Stimulated activated naive B cell treated with anti-CD40 and anti-IgM and Interleukin-4, amounts not matched to agents 10 μg/mL and 1 μg/mL and 100 μg/mL, for 72 hours (primary cell): ENCODE measurements around the gene KPNA2.
"Not testable (repeated sequence)": the region's sequence is repeated elsewhere in the genome, so short reads cannot be mapped to it uniquely, and the experiment has no call there.

ENCODE experiments used
- ATAC-seq, 2 donors: fragments of 150-1000 bp; cut with Tn5 transposase; replicated peaks; 2 replicates each; pipeline ENCODE4 v1.10.0; 2021; ENCODE audit warnings: moderate library complexity in 1 of 2
- DNase-seq: peaks from one replicate; pipeline ENCODE4 v3.0.0; 2021
- H3K27ac Mint-ChIP-seq: one replicate; pipeline ENCODE4 v1.8.0; 2022; ENCODE audit warnings: mild to moderate bottlenecking, mixed read lengths
- H3K27me3 Mint-ChIP-seq, 2 donors: one replicate each; pipeline ENCODE4 v1.8.0; 2022; ENCODE audit warnings: mixed read lengths in 2 of 2
- H3K36me3 Mint-ChIP-seq, 2 donors: one replicate each; pipeline ENCODE4 v1.8.0; 2022; ENCODE audit warnings: mixed read lengths in 2 of 2, mild to moderate bottlenecking in 1 of 2
- H3K4me1 Mint-ChIP-seq, 2 donors: one replicate each; pipeline ENCODE4 v1.8.0; 2022; ENCODE audit warnings: mixed read lengths in 2 of 2, mild to moderate bottlenecking in 1 of 2
- H3K4me3 Mint-ChIP-seq, 2 donors: one replicate each; pipeline ENCODE4 v1.8.0; 2022; ENCODE audit warnings: mild to moderate bottlenecking in 2 of 2, mixed read lengths in 2 of 2, moderate library complexity in 1 of 2
- H3K9me3 Mint-ChIP-seq, 2 donors: one replicate each; pipeline ENCODE4 v1.8.0; 2022; ENCODE audit warnings: mixed read lengths in 2 of 2, mild to moderate bottlenecking in 1 of 2

The KPNA2 gene

DNA sequence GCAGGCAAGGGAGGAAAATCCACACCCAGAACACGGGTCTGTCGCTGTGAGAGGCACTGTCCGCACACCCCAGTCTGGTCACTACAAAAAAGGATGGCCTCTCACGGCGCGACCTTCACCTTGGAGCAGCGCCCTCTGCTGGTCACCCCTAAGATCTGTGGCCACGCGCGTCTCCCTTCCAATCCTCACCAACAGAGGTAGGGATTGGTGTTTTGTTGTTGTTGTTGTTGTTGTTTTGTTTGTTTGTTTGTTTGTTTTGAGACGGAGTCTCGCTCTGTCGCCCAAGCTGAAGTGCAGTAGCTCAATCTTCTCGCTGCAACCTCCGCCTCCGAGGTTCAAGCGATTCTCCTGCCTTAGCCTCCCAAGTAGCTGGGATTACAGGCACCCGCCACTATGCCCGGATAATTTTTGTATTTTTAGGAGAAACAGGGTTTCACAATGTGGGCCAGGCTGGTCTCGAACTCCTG is 24.3 kb upstream of the KPNA2 start:
- H3K9me3 Mint-ChIP-seq = no peaks in the 10 kb centered on the region
- ATAC-seq (peak; percentile 86 to 88), DNase-seq (peak; percentile 23)
- H3K4me3 Mint-ChIP-seq = peak overlapping the region; percentile 67 to 74
- no peaks in the 10 kb centered on the region for H3K36me3 Mint-ChIP-seq
- no peak overlapping the region for H3K27ac Mint-ChIP-seq
- peaks cover 6 to 8% of the 10 kb centered on the region in 2 donors for H3K27me3 Mint-ChIP-seq
- H3K4me1 Mint-ChIP-seq = peaks cover 8 to 9% of the 10 kb centered on the region in 2 donors

DNA sequence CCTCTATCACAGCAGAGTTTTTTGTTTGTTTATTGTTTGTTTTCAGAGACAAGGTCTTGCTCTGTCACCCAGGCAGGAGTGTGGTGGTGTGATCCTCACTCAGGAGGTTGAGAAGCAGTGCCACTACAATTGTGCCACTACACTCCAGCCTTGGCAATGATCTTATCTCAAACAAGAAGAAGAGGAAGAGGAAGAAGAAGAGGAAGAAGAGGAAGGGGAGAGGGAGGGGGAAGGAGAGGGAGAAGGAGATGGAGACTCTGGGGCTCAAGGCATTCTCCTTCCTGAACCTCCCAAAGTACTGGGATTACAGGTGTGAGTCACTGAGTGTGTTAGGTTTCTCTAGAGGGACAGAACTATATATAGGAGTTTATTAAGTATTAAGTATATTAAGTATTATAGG is 22.1 kb upstream of the KPNA2 start:
- Mint-ChIP-seq H3K27me3 (peaks cover 6 to 8% of the 10 kb centered on the region in 2 donors), H3K27ac (no peak overlapping the region), H3K9me3 (no peaks in the 10 kb centered on the region), H3K4me3 (no peak overlapping the region), H3K36me3 (no peaks in the 10 kb centered on the region), H3K4me1 (peaks cover 8 to 9% of the 10 kb centered on the region in 2 donors)
- no peak for DNase-seq
- no peak for ATAC-seq

DNA sequence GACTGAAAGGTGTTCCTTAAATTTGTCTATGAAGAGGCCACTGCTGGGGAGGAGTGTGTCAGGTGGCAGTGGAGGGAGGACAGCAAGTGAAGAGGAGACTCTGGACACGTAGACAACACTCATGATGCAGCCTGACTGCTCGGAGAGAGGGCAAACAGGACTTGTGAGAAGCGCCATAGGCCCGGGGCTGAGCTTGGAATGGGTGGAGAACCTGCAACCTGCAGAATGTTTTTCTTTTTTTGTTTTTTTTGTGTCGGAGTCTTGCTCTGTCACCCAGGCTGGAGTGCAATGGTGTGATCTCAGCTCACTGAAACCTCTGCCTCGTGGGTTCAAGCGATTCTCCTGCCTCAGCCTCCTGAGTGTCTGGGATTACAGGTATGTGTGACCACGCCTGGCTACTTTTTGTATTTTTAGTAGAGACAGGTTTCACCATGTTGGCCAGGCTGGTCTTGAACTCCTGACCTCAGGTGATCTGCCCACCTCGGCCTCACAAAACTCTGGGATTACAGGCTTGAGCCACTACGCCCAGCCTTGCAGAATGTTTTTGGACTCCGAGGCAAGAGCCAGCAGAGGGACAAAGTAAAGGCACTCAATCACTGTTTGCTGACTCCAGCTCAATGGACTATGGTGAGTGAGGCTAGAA is 20.3 kb upstream of the KPNA2 start:
- no peak overlapping the region for H3K4me3 Mint-ChIP-seq
- H3K27me3 Mint-ChIP-seq = peaks cover 11 to 14% of the 10 kb centered on the region in 2 donors
- peaks cover 3 to 6% of the 10 kb centered on the region in 2 donors for H3K36me3 Mint-ChIP-seq
- peaks cover 12 to 15% of the 10 kb centered on the region in 2 donors for H3K4me1 Mint-ChIP-seq
- ATAC-seq (no peak), DNase-seq (no peak)
- peaks cover 0 to 3% of the 10 kb centered on the region in 2 donors for H3K9me3 Mint-ChIP-seq
- no peak overlapping the region for H3K27ac Mint-ChIP-seq

DNA sequence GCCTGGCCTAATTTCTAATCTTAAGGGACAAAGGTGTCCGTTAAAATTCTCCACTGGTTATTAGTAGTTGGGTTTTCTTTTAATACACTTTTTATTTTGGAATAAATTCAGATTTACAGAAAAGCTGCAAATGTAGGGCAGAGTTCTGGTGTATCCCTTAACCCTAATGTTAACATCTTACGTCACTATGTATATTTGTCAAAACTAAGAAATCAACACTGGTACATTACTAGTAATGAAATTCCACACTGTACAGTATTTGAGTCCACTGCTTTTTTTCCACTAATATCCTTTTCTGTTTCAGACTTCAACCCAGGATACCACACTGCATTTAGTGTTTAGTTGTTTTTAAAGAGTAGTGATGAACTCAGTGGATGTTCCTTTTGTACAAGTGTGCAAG is 18.7 kb upstream of the KPNA2 start:
- Mint-ChIP-seq H3K27ac (no peak overlapping the region), H3K27me3 (peaks cover 5 to 7% of the 10 kb centered on the region in 2 donors), H3K9me3 (peaks cover 0 to 3% of the 10 kb centered on the region in 2 donors), H3K36me3 (peaks cover 3 to 10% of the 10 kb centered on the region in 2 donors), H3K4me1 (peaks cover 12 to 14% of the 10 kb centered on the region in 2 donors), H3K4me3 (no peak overlapping the region)
- no peak for DNase-seq
- no peak for ATAC-seq

DNA sequence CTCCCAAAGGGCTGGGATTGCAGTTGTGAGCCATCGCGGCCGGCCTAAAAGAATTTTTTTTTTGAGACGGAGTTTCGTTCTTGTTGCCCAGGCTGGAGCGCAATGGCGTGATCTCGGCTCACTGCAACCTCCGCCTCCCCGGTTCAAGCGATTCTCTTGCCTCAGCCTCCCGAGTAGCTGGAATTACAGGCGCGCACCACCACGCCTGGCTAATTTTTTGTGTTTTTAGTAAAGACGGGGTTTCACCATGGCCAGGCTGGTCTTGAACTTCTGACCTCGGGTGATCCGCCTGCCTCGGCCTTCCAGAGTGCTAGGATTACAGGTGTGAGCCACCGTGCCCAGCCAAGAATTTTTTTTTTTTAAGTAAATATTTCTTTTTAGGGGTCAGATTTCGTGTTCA is 17.0 kb upstream of the KPNA2 start:
- H3K4me1 Mint-ChIP-seq = peaks cover 12 to 14% of the 10 kb centered on the region in 2 donors
- H3K4me3 Mint-ChIP-seq = not testable (repeated sequence)

DNA sequence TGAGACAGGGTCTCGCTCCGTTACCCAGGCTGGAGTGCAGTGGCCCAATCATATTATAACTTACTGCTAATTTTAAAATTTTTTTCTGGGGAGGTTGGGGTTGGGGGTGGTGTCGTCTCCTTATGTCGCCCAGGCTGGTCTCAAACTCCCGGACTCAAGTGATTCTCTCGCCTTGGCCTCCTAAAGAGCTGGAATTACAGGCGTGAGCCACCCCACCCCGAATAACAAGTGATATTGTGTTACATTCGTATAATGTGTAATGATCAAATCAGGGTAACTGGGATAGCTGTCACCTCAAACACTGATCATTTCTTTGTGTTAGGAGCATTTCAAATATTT is 16.2 kb upstream of the KPNA2 start:
- no peak for DNase-seq
- Mint-ChIP-seq H3K4me1 (peaks cover 12 to 14% of the 10 kb centered on the region in 2 donors), H3K9me3 (peaks cover 0 to 3% of the 10 kb centered on the region in 2 donors), H3K36me3 (peaks cover 3 to 10% of the 10 kb centered on the region in 2 donors), H3K4me3 (peak overlapping the region in 1 of 2 donors; percentile 88), H3K27me3 (peaks cover 5 to 7% of the 10 kb centered on the region in 2 donors), H3K27ac (peak overlapping the region; percentile 100)
- no peak for ATAC-seq

More for the DNA sequence above, 17.0 kb upstream of the KPNA2 start:
- H3K27ac Mint-ChIP-seq, DNase-seq, ATAC-seq, H3K27me3 Mint-ChIP-seq, H3K36me3 Mint-ChIP-seq, H3K9me3 Mint-ChIP-seq: not testable (repeated sequence)

DNA sequence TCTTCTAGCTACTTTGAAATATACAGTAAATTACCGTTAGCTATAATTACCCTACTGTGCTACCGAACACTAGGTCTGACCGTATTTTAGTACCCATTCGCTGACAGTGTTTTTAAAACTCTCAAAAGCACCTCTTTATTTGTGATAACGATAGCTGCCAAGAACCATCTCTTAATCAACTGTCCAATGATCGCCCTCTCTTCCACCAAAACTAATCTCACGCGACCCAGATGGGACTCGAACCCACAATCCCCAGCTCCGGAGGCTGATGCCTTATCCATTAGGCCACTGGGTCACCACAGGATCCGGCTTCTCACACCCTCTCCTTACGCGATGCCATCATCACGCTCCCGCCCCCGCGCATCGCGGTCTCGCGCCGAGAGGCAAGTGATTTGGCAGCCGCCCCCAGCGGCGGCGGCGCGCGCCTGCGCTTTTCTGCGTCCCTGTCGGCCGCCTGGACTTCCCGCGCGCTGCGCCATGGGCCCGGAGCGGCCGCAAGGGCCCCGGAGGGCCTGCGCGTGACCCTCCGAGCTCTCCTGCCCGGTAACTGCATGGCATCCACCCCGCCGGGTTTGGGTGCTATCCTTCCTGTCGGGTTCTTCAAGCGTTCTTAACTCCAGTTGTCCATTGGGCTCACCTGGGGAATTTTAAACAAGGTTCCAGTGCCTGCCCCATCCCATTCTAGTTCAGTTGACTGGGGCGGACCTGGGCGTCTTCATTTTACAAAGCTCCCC is 15.7 kb upstream of the KPNA2 start:
- peak; percentile 99 for DNase-seq
- Mint-ChIP-seq H3K36me3 (peaks cover 3 to 10% of the 10 kb centered on the region in 2 donors), H3K9me3 (peaks cover 0 to 3% of the 10 kb centered on the region in 2 donors), H3K27me3 (peaks cover 5 to 7% of the 10 kb centered on the region in 2 donors), H3K4me1 (peaks cover 12 to 14% of the 10 kb centered on the region in 2 donors), H3K4me3 (peak overlapping the region; percentile 88), H3K27ac (peak overlapping the region; percentile 100)
- peak; percentile 94 to 96 for ATAC-seq

DNA sequence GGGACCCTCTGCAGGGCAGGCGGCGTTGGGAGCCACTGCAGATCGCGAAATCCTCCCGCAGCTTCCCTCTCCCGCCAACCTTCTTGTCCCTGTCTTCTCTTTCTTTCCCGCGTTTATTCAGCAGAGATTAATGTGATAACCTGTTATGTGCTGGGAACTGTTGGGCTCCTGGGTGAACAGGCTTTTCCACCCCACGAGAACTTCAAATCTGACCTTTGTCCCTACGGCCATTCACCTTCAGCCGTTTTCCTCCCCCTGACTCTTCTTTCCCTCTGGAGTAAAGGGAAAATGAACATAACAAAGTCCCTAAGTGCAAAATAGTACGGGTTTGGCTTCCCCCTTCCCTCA is 15.2 kb upstream of the KPNA2 start:
- Mint-ChIP-seq H3K27me3 (peaks cover 5 to 7% of the 10 kb centered on the region in 2 donors), H3K4me1 (peaks cover 12 to 14% of the 10 kb centered on the region in 2 donors), H3K9me3 (peaks cover 0 to 3% of the 10 kb centered on the region in 2 donors), H3K36me3 (peaks cover 3 to 10% of the 10 kb centered on the region in 2 donors), H3K4me3 (peak overlapping the region; percentile 88), H3K27ac (peak overlapping the region; percentile 100)
- peak in 1 of 2 donors; percentile 8 for ATAC-seq
- peak; percentile 4 for DNase-seq

DNA sequence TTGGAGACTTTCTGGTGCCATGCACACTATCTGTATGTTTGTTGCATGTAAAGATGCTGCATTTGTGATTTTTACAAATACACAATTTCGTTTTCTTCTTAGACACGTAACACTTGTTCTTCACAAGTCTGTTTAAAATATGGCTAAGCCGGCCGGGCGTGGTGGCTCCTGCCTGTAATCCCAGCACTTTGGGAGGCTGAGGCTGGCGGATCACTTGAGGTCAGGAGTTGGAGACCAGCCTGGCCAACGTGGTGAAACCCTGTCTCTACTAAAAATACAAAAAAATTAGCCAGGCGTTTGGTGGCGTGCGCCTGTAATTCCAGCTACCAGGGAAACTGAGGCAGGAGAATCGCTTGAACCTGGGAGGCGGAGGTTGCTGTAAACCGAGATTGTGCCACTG is 14.7 kb upstream of the KPNA2 start:
- not testable (repeated sequence) for H3K9me3 Mint-ChIP-seq, DNase-seq, H3K36me3 Mint-ChIP-seq, ATAC-seq, H3K27me3 Mint-ChIP-seq
- peaks cover 9 to 14% of the 10 kb centered on the region in 2 donors for H3K4me1 Mint-ChIP-seq
- H3K4me3 Mint-ChIP-seq = peak overlapping the region; percentile 88
- H3K27ac Mint-ChIP-seq = peak overlapping the region; percentile 100

DNA sequence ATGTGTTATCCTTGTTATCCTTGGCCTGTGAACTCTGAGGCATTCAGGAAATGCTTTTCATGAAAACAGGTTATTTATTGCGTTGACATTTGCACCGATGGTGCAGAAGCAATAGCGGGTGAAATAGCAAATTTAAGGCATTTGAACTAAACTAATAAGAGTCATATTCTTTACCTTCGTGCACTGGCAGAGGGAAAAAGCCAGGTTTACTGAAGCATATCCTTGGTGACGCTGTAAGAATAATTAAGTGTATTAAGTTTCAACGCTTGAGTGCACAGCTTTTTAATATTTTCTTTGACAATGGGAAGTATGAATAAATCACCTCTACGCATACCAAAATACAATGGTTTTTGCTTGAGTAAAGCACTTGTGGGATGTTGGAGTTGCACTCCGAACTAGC is 13.6 kb upstream of the KPNA2 start:
- DNase-seq = no peak
- Mint-ChIP-seq H3K4me1 (peaks cover 9 to 14% of the 10 kb centered on the region in 2 donors), H3K4me3 (no peak overlapping the region), H3K9me3 (peaks cover 0 to 3% of the 10 kb centered on the region in 2 donors), H3K27ac (no peak overlapping the region), H3K27me3 (peaks cover 5 to 7% of the 10 kb centered on the region in 2 donors), H3K36me3 (peaks cover 3 to 10% of the 10 kb centered on the region in 2 donors)
- no peak for ATAC-seq

DNA sequence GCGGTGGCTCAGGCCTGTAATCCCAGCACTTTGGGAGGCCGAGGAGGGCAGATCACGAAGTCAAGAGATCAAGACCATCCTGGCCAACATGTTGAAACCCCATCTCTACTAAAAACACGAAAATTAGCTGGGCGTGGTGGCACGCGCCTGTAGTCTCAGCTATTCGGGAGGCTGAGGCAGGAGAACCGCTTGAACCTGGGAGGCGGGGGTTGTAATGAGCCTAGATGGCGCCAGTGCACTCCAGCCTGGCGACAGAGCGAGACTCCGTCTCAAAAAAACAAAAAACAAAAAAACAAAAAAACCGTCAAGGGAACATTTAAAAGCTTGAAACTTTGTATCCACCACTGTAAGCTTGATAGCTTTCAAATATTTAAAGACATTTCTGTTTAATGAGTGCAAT is 13.0 kb upstream of the KPNA2 start:
- DNase-seq, H3K9me3 Mint-ChIP-seq, H3K36me3 Mint-ChIP-seq, ATAC-seq, H3K4me3 Mint-ChIP-seq, H3K27me3 Mint-ChIP-seq, H3K27ac Mint-ChIP-seq: not testable (repeated sequence)
- H3K4me1 Mint-ChIP-seq = peaks cover 9 to 14% of the 10 kb centered on the region in 2 donors

DNA sequence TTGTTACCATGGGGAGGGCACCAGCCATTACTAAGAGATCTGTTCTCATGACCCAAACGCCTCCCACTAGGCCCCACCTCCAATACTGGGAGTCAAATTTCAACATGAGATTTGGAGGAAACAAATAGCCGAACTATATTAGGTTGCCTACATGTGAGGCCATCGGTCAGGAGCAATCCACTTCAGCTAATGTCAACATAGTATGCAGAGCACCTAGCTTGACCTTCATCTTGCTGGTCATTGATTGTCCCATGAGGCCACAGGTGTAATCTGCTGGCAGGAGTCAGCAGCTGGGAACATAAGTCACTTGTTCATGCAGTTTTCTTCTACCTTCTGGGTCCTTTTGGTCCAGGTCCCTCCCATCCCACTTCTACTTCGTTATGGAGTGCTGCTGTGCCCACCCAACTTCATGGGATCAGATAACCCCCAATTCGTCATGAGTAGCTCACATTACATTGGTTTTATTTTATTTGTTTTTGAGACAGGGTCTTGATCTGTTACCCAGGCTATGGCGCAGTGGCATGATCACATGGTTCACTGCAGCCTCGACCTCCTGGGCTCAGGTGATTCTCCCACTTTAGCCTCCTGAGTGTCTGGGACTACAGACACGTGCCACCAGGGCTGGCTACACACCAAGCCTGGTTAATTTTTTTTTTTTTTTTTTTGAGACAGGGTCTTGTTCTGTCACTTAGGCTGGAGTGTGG is 5.9 kb upstream of the KPNA2 start:
- ATAC-seq (no peak), DNase-seq (no peak)
- H3K4me3 Mint-ChIP-seq = no peak overlapping the region
- H3K9me3 Mint-ChIP-seq = no peaks in the 10 kb centered on the region
- no peaks in the 10 kb centered on the region for H3K27me3 Mint-ChIP-seq
- no peak overlapping the region for H3K27ac Mint-ChIP-seq
- H3K4me1 Mint-ChIP-seq = no peaks in the 10 kb centered on the region
- H3K36me3 Mint-ChIP-seq = no peaks in the 10 kb centered on the region

DNA sequence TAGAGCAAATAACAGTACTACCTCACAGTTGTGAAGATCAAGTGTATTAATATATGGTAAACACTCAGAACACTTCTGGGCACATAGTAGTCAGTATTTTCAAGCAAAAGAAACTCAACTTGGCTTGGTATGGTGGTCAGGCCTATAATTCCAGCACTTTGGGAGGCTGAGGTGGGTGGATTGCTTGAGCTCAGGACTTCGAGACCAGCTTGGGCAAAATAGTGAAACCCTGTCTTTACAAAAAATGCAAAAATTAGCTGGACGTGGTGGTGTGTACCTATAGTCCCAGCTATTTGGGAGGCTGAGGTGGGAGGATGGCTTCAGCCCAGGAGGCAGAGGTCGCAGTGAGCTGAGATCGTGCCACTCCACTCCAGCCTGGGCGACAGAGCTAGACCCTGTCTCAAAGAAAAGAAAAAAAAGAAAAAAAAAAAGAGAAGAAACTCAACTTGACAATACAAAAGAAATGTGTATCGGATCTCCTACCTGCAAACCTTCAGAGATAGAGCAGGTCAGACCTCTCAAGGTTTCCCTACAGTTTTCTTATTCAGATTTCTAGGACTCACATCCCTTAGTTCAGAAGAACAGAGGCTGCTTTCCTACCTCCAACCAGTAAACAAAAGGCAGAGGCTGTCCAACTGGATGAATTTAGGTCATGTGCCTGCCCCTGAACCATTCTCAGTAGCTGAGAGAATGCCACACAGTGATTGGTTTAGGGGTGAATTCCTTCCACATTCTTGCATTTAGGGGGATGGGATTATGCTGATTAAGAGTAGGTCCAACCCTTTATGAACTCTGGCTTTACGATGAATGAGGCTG is 1.7 kb upstream of the KPNA2 start:
- ATAC-seq = no peak

DNA sequence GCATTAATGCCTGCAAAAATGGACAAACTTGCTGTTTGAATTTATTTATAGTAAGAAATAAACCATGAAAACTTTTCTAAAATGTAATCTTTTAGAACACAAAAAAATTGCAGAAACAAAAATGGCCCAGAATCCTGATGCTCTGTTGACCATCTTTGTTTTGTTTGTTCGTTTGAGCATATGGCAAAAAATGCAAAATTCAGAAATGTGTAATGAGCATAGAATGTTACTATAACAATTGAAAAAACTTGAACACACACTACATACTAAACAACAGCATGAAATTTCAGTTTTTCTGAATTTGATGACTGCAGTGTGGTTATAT is 1.1 kb upstream of the KPNA2 start:
- no peak for ATAC-seq
- H3K36me3 Mint-ChIP-seq = peaks cover 10 to 15% of the 10 kb centered on the region in 2 donors
- peaks cover 5 to 10% of the 10 kb centered on the region in 2 donors for H3K4me1 Mint-ChIP-seq
- no peaks in the 10 kb centered on the region for H3K27me3 Mint-ChIP-seq
- no peaks in the 10 kb centered on the region for H3K9me3 Mint-ChIP-seq
- no peak overlapping the region for H3K27ac Mint-ChIP-seq
- H3K4me3 Mint-ChIP-seq = no peak overlapping the region
- DNase-seq = no peak

More for the DNA sequence above, 1.7 kb upstream of the KPNA2 start:
- no peak overlapping the region for H3K4me3 Mint-ChIP-seq
- H3K27ac Mint-ChIP-seq = no peak overlapping the region
- H3K4me1 Mint-ChIP-seq = peaks cover 5 to 10% of the 10 kb centered on the region in 2 donors
- no peaks in the 10 kb centered on the region for H3K27me3 Mint-ChIP-seq
- no peak for DNase-seq
- H3K36me3 Mint-ChIP-seq = peaks cover 10 to 12% of the 10 kb centered on the region in 2 donors
- no peaks in the 10 kb centered on the region for H3K9me3 Mint-ChIP-seq
